ENCODE results near the gene GRK5.

GRK5 gene

GRCh38 chr10:119318411-119319160 is 111.2 kb downstream of the GRK5 start:
- H3K27ac ChIP-seq (ENCODE audit: low read depth, low read length): no peak overlapping the region
- TF ChIP-seq CTCF (IDR thresholded peaks at IDR 0.05; ENCODE audit: insufficient read depth, low read length, poor library complexity, severe bottlenecking) (no peak), EZH2phosphoT487 (conservative IDR thresholded peaks at IDR 0.05; ENCODE audit: low read length) (no peak)

GRCh38 chr10:119319161-119319919 is 112.0 kb downstream of the GRK5 start:
- Histone ChIP-seq H3K79me2 (ENCODE audit: insufficient read depth, low read length) (no peaks in the 10 kb centered on the region), H3K36me3 (ENCODE audit: low read length) (no peaks in the 10 kb centered on the region), H3K9me2 (replicated peaks; ENCODE audit: insufficient read depth, low read length) (no peaks in the 10 kb centered on the region), H3K4me3 (ENCODE audit: insufficient read depth, low read length, poor library complexity, severe bottlenecking) (no peak overlapping the region), H3F3A (ENCODE audit: insufficient read depth) (no peaks in the 10 kb centered on the region), H3K9ac (ENCODE audit: low read length) (no peak overlapping the region), H4K20me1 (ENCODE audit: low read depth, low read length) (no peaks in the 10 kb centered on the region; the same call in 1 of the 2 replicates), H3K4me2 (ENCODE audit: low read depth, low read length, poor library complexity, severe bottlenecking) (no peak overlapping the region), H3K27me3 (ENCODE audit: low read length) (no peaks in the 10 kb centered on the region), H2AFZ (ENCODE audit: low read depth, low read length, severe bottlenecking) (no peak overlapping the region), H3K27ac (ENCODE audit: low read depth, low read length) (no peak overlapping the region), H3K9me3 (ENCODE audit: insufficient read depth, low read length) (no peaks in the 10 kb centered on the region)
- no peak for TF ChIP-seq EZH2phosphoT487 (conservative IDR thresholded peaks at IDR 0.05; ENCODE audit: low read length)

More at GRCh38 chr10:119318411-119319160, 111.2 kb downstream of the GRK5 start:
- Histone ChIP-seq H3K4me3 (ENCODE audit: insufficient read depth, low read length, poor library complexity, severe bottlenecking) (no peak overlapping the region), H3K79me2 (ENCODE audit: insufficient read depth, low read length) (no peaks in the 10 kb centered on the region), H3K27me3 (ENCODE audit: low read length) (no peaks in the 10 kb centered on the region), H3K4me2 (ENCODE audit: low read depth, low read length, poor library complexity, severe bottlenecking) (no peak overlapping the region), H3K9ac (ENCODE audit: low read length) (no peak overlapping the region), H3F3A (ENCODE audit: insufficient read depth) (no peaks in the 10 kb centered on the region), H3K36me3 (ENCODE audit: low read length) (no peaks in the 10 kb centered on the region), H3K9me3 (ENCODE audit: insufficient read depth, low read length) (no peaks in the 10 kb centered on the region), H4K20me1 (ENCODE audit: low read depth, low read length) (no peaks in the 10 kb centered on the region; the same call in 1 of the 2 replicates), H2AFZ (ENCODE audit: low read depth, low read length, severe bottlenecking) (no peak overlapping the region), H3K9me2 (replicated peaks; ENCODE audit: insufficient read depth, low read length) (no peaks in the 10 kb centered on the region)

- no peaks in the 10 kb centered on the region for H3K9me3 ChIP-seq (ENCODE audit: insufficient read depth, low read length)
- no peak overlapping the region for H3K4me3 ChIP-seq (ENCODE audit: insufficient read depth, low read length, poor library complexity, severe bottlenecking)
- TF ChIP-seq CTCF (IDR thresholded peaks at IDR 0.05; ENCODE audit: insufficient read depth, low read length, poor library complexity, severe bottlenecking) (no peak), EZH2phosphoT487 (conservative IDR thresholded peaks at IDR 0.05; ENCODE audit: low read length) (no peak)
- no peak overlapping the region for H2AFZ ChIP-seq (ENCODE audit: low read depth, low read length, severe bottlenecking)
- no peak overlapping the region for H3K9ac ChIP-seq (ENCODE audit: low read length)
- no peak overlapping the region for H3K27ac ChIP-seq (ENCODE audit: low read depth, low read length)
- no peak overlapping the region for H3K4me2 ChIP-seq (ENCODE audit: low read depth, low read length, poor library complexity, severe bottlenecking)
- H3K79me2 ChIP-seq (ENCODE audit: insufficient read depth, low read length): no peaks in the 10 kb centered on the region
- no peaks in the 10 kb centered on the region for H3K27me3 ChIP-seq (ENCODE audit: low read length)
- no peaks in the 10 kb centered on the region for H3F3A ChIP-seq (ENCODE audit: insufficient read depth)
- no peaks in the 10 kb centered on the region; the same call in 1 of the 2 replicates for H4K20me1 ChIP-seq (ENCODE audit: low read depth, low read length)
- no peaks in the 10 kb centered on the region for H3K9me2 ChIP-seq (replicated peaks; ENCODE audit: insufficient read depth, low read length)
- no peaks in the 10 kb centered on the region for H3K36me3 ChIP-seq (ENCODE audit: low read length)
Measured at GRCh38 chr10:119319920-119320258, 112.5 kb downstream of the GRK5 start.

- H3K27ac ChIP-seq (ENCODE audit: low read depth, low read length): no peak overlapping the region
- no peak overlapping the region for H3K4me2 ChIP-seq (ENCODE audit: low read depth, low read length, poor library complexity, severe bottlenecking)
- no peak overlapping the region for H2AFZ ChIP-seq (ENCODE audit: low read depth, low read length, severe bottlenecking)
- no peak overlapping the region for H3K9ac ChIP-seq (ENCODE audit: low read length)
- no peaks in the 10 kb centered on the region for H3K36me3 ChIP-seq (ENCODE audit: low read length)
- H3K79me2 ChIP-seq (ENCODE audit: insufficient read depth, low read length): no peaks in the 10 kb centered on the region
- H3K4me3 ChIP-seq (ENCODE audit: insufficient read depth, low read length, poor library complexity, severe bottlenecking): no peak overlapping the region
- no peaks in the 10 kb centered on the region for H3K9me3 ChIP-seq (ENCODE audit: insufficient read depth, low read length)
- TF ChIP-seq CTCF (IDR thresholded peaks at IDR 0.05; ENCODE audit: insufficient read depth, low read length, poor library complexity, severe bottlenecking): no peak
- TF ChIP-seq EZH2phosphoT487 (conservative IDR thresholded peaks at IDR 0.05; ENCODE audit: low read length): no peak
- no peaks in the 10 kb centered on the region; the same call in 1 of the 2 replicates for H4K20me1 ChIP-seq (ENCODE audit: low read depth, low read length)
- H3F3A ChIP-seq (ENCODE audit: insufficient read depth): no peaks in the 10 kb centered on the region
- no peaks in the 10 kb centered on the region for H3K27me3 ChIP-seq (ENCODE audit: low read length)
- no peaks in the 10 kb centered on the region for H3K9me2 ChIP-seq (replicated peaks; ENCODE audit: insufficient read depth, low read length)
Measured at GRCh38 chr10:119320981-119321380, 113.6 kb downstream of the GRK5 start.
